K562 (cell line): Measurements from ENCODE around the gene CHAD. TPM values are rescaled to one million over a fixed set of nuclear protein-coding genes. Genes with fewer than 3 reads are reported as not detected.

ENCODE experiments used
- ATAC-seq: fragments of 200-7000 bp; cut with Tn5 transposase; 3 replicates; pipeline ENCODE4 v1.9.1; 2020; ENCODE audit warnings: moderate library complexity
- BruUV-seq: library from RNA; stranded (reverse); fragments of 400-500 nt; replicated peaks from 2 replicates; lab custom pipeline; 2021; lab: Mats Ljungman, UMichigan
- CTCF ChIA-PET: fragments of 300-600 bp; formaldehyde crosslinking; extraction: SDS; loops from one replicate; lab custom pipeline; 2021; ENCODE audit warnings: low intra/inter-chr PET ratio; lab: Yijun Ruan, JAX
- POLR2A ChIA-PET: fragments of 300-600, 350-650 bp; sonication (Branson Sonifier 250); formaldehyde crosslinking; extraction: SDS; loops from one replicate; lab custom pipeline; 2021; ENCODE audit warnings: antibody characterized with exemption, inconsistent platforms; lab: Yijun Ruan, JAX
- DNase-seq, 4 experiments: peaks; one replicate each; pipeline versions ENCODE4 v3.0.0 to v3.0.0-alpha.2; 2011 to 2018; ENCODE audit warnings: low spot score in 3 of 4, mixed read lengths in 3 of 4; ENCODE audit errors: extremely low read depth in 1 of 4
- FAIRE-seq: peaks from 2 replicates; lab custom pipeline; 2011; peaks lifted over from hg19 to GRCh38; lab: Jason Lieb, UNC
- H2AFZ ChIP-seq: 2 replicates; pipeline ENCODE4 v1.6.0; 2011; ENCODE audit warnings: low read depth, low read length, control low read depth, inconsistent platforms
- H3K27ac ChIP-seq: fragments of 200-600 bp; 3 replicates; pipeline ENCODE4 v1.8.0; 2011; ENCODE audit warnings: low read depth, mild to moderate bottlenecking, control low read depth, inconsistent platforms, low read length, moderate library complexity, mixed read lengths; ENCODE audit errors: extremely low read depth
- H3K27me3 ChIP-seq, 2 experiments: fragments of 300-600 bp in 1 of 2; 2 replicates in 1 of 2; 3 replicates in 1 of 2; pipeline versions ENCODE4 v1.6.0 to v1.8.0; 2011; ENCODE audit warnings: inconsistent platforms in 2 of 2, low read length in 2 of 2, mild to moderate bottlenecking in 1 of 2, mixed read lengths in 1 of 2, moderate library complexity in 1 of 2; ENCODE audit not compliant: control insufficient read depth in 2 of 2, insufficient read depth in 2 of 2
- H3K36me3 ChIP-seq: fragments of 300-600 bp; 3 replicates; pipeline ENCODE4 v1.8.0; 2011; ENCODE audit warnings: mild to moderate bottlenecking, low read length, inconsistent platforms; ENCODE audit not compliant: control insufficient read depth, insufficient read depth
- H3K4me1 ChIP-seq, 2 experiments: fragments of 200-600 bp in 1 of 2; replicated peaks in 1 of 2; 2 replicates in 1 of 2; 3 replicates in 1 of 2; pipeline versions ENCODE4 v1.5.1 to v1.8.0; 2011; ENCODE audit warnings: inconsistent platforms in 2 of 2, low read length in 2 of 2, mild to moderate bottlenecking in 1 of 2, mixed read lengths in 1 of 2, moderate library complexity in 1 of 2; ENCODE audit not compliant: control insufficient read depth in 2 of 2, insufficient read depth in 2 of 2
- H3K4me2 ChIP-seq: 2 replicates; pipeline ENCODE4 v1.6.1; 2011; ENCODE audit warnings: low read length, control low read depth, inconsistent platforms, mixed read lengths; ENCODE audit not compliant: insufficient read depth
- H3K4me3 ChIP-seq: fragments of 200-600 bp; sonication (generic), shearing (Covaris generic); 2 replicates; pipeline ENCODE4 v1.5.1; 2016; ENCODE audit warnings: control low read depth, inconsistent platforms
- H3K79me2 ChIP-seq: fragments of 200-600 bp; 3 replicates; pipeline ENCODE4 v1.8.0; 2011; ENCODE audit warnings: low read length, inconsistent platforms; ENCODE audit not compliant: control insufficient read depth, insufficient read depth
- H3K9ac ChIP-seq, 2 experiments: 2 replicates each; pipeline versions ENCODE4 v1.6.0 to v1.6.1; 2011; ENCODE audit warnings: low read depth in 2 of 2, low read length in 2 of 2, control low read depth in 1 of 2, inconsistent platforms in 1 of 2, mild to moderate bottlenecking in 1 of 2, mixed read lengths in 1 of 2; ENCODE audit not compliant: insufficient read depth in 1 of 2
- H3K9me1 ChIP-seq: one replicate; pipeline ENCODE4 v1.6.0; 2011; ENCODE audit warnings: inconsistent platforms, mild to moderate bottlenecking, low read length, moderate library complexity; ENCODE audit not compliant: control insufficient read depth, insufficient read depth
- H3K9me3 ChIP-seq: replicated peaks from 2 replicates; pipeline ENCODE4 v1.5.1; 2011; ENCODE audit warnings: low read depth, low read length, inconsistent platforms; ENCODE audit not compliant: control insufficient read depth, insufficient read depth
- H4K20me1 ChIP-seq: replicated peaks from 2 replicates; pipeline ENCODE4 v1.6.1; 2011; ENCODE audit warnings: low read length, inconsistent platforms, mixed read lengths; ENCODE audit not compliant: control insufficient read depth, insufficient read depth
- C11orf30 ChIP-seq: fragments of 450-650 bp; IDR thresholded peaks from 2 replicates; pipeline ENCODE4 v1.6.1; 2016; ENCODE audit warnings: low read depth, mild to moderate bottlenecking
- E2F8 ChIP-seq: fragments of 450-650 bp; IDR thresholded peaks from 2 replicates; pipeline ENCODE4 v1.7.1; 2018; ENCODE audit warnings: mild to moderate bottlenecking, low read depth; ENCODE audit not compliant: partially characterized antibody
- ESRRA ChIP-seq: fragments of 450-650 bp; IDR thresholded peaks from 2 replicates; pipeline ENCODE4 v1.6.1; 2014; ENCODE audit warnings: low read depth, mild to moderate bottlenecking, moderate library complexity, borderline replicate concordance
- ZNF217 ChIP-seq: sonication (generic); formaldehyde crosslinking; IDR thresholded peaks from 2 replicates; pipeline ENCODE4 v1.8.0; 2022; ENCODE audit warnings: mild to moderate bottlenecking, missing genetic modification reagents
- ZNF512 ChIP-seq: IDR thresholded peaks from 2 replicates; pipeline ENCODE4 v1.6.1; 2016; ENCODE audit warnings: missing genetic modification characterization, missing compliant biosample characterization
- ZNF586 ChIP-seq: fragments of 450-650 bp; formaldehyde crosslinking; conservative IDR thresholded peaks from 2 replicates; pipeline ENCODE4 v1.4.0; 2020; ENCODE audit warnings: mild to moderate bottlenecking, moderate library complexity
- WGBS: fragments of 100-300 bp; shearing (Covaris generic); methylation state at CpG from one replicate; pipeline ENCODE4 v1.1.6; 2016; ENCODE audit warnings: low coverage, mixed read lengths; ENCODE audit not compliant: insufficient coverage; ENCODE audit errors: missing lambda C conversion rate; 5-methylcytosine and 5-hydroxymethylcytosine counted together
- in situ Hi-C: fragments of 300-500 bp; cut with MboI; formaldehyde crosslinking; loops from 4 replicates; pipeline ENCODE4 v1.15.0; 2018; ENCODE audit warnings: inconsistent platforms, mixed read lengths
- intact Hi-C: fragments of 100-400 bp; cut with micrococcal nuclease; formaldehyde crosslinking; loops from 2 replicates; pipeline ENCODE4 v1.14.2; 2022
- polyA plus RNA-seq, 8 experiments: library from polyadenylated mRNA; depleted of rRNA in 4 of 8; stranded (reverse) in 5 of 8; unstranded in 3 of 8; fragments of >200 nt; fragmentation: Nextera tagmentation in 2 of 8; fragmentation: Illumina TruSeq in 1 of 8; extraction: Ambion mirVana in 2 of 8; extraction: Trizol in 1 of 8; gene quantifications; 2 replicates each; pipeline versions ENCODE4 v1.2.1 to v1.2.3, GENCODE V29; 2011 to 2014; ENCODE audit warnings: inconsistent platforms in 1 of 8, missing spikeins in 1 of 8
- total RNA-seq, 7 experiments: library from RNA; depleted of rRNA in 6 of 7; stranded (reverse); fragments of >200 nt in 6 of 7; fragmentation: Illumina TruSeq in 2 of 7; extraction: Trizol in 2 of 7; gene quantifications; 2 replicates each; pipeline versions ENCODE4 v1.2.1 to v1.2.3, GENCODE V29; 2011 to 2021; ENCODE audit warnings: low replicate concordance in 1 of 7
- TF ChIP-seq, protein P1 (sequence below): fragments of 450-650 bp; IDR thresholded peaks from 2 replicates; pipeline ENCODE4 v1.6.1; 2016; ENCODE audit warnings: mild to moderate bottlenecking
- TF ChIP-seq, protein P2 (sequence below): fragments of 450-650 bp; formaldehyde crosslinking; IDR thresholded peaks from 2 replicates; pipeline ENCODE4 v1.4.0; 2022; ENCODE audit warnings: missing genetic modification characterization

The CHAD gene
- total and polyA plus RNA-seq, 9 of the 15 experiments (the other 6 are each of a cell fraction or from before 2014, with no cell fraction given), result not detected

GRCh38 chr17:50483266-50483665, 14.6 kb upstream of the CHAD start:
- in situ Hi-C loops, result no loop called here
- Histone ChIP-seq H3K27me3 (no peaks in the 10 kb centered on the region), H3K4me2 (no peak overlapping the region), H3K4me3 (no peak overlapping the region), H3K27ac (no peak overlapping the region), H3K4me1 (peaks cover 5 to 21% of the 10 kb centered on the region in 2 experiments; a peak in 4 of 5 replicates), H2AFZ (no peak overlapping the region), H4K20me1 (no peaks in the 10 kb centered on the region), H3K9me1 (no peaks in the 10 kb centered on the region), H3K36me3 (peaks cover 53% of the 10 kb centered on the region), H3K9me3 (no peaks in the 10 kb centered on the region), H3K9ac (peak overlapping the region in 1 of 2 experiments; percentile 67; a peak in 2 of 4 replicates), H3K79me2 (peaks cover 18% of the 10 kb centered on the region)
- BruUV-seq, result no TSS peak
- ATAC-seq (no peak), FAIRE-seq (no peak), DNase-seq (no peak)
- intact Hi-C loops, result loop anchor here (2.0 to 5.0 kb wide), 4 partner anchors 64 to 359 kb away; partner anchors contain the start of gene SPATA20
- WGBS, result 88% methylated on average over 5 of the region's 5 CpGs
- ChIA-PET POLR2A (interaction anchor here (1.1 kb wide), 1 partner anchor 39 kb away, joined by 3 read pairs; no protein-coding TSS in a partner anchor), CTCF (interaction anchor here (0.6 to 1.2 kb wide), 5 partner anchors 64 to 358 kb away, joined by 3 to 7 read pairs (median 5); partner anchors contain the start of gene SPATA20)
- TF ChIP-seq, protein P1, sequence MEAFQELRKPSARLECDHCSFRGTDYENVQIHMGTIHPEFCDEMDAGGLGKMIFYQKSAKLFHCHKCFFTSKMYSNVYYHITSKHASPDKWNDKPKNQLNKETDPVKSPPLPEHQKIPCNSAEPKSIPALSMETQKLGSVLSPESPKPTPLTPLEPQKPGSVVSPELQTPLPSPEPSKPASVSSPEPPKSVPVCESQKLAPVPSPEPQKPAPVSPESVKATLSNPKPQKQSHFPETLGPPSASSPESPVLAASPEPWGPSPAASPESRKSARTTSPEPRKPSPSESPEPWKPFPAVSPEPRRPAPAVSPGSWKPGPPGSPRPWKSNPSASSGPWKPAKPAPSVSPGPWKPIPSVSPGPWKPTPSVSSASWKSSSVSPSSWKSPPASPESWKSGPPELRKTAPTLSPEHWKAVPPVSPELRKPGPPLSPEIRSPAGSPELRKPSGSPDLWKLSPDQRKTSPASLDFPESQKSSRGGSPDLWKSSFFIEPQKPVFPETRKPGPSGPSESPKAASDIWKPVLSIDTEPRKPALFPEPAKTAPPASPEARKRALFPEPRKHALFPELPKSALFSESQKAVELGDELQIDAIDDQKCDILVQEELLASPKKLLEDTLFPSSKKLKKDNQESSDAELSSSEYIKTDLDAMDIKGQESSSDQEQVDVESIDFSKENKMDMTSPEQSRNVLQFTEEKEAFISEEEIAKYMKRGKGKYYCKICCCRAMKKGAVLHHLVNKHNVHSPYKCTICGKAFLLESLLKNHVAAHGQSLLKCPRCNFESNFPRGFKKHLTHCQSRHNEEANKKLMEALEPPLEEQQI, result no peak
- TF ChIP-seq E2F8 (no peak), ESRRA (no peak), ZNF217 (CRISPR knock-in tag) (no peak), ZNF586 (CRISPR knock-in tag) (no peak), C11orf30 (no peak), ZNF512 (tag) (0 out of 2 replicates have a peak, but pooled peaks have one; percentile 4)
- TF ChIP-seq, protein P2, sequence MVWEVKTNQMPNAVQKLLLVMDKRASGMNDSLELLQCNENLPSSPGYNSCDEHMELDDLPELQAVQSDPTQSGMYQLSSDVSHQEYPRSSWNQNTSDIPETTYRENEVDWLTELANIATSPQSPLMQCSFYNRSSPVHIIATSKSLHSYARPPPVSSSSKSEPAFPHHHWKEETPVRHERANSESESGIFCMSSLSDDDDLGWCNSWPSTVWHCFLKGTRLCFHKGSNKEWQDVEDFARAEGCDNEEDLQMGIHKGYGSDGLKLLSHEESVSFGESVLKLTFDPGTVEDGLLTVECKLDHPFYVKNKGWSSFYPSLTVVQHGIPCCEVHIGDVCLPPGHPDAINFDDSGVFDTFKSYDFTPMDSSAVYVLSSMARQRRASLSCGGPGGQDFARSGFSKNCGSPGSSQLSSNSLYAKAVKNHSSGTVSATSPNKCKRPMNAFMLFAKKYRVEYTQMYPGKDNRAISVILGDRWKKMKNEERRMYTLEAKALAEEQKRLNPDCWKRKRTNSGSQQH (CRISPR knock-in tag), result no peak
